22Rv1 (cell line): ENCODE data around the gene TMPRSS6.
A peak's percentile ranks its signal among the peaks of the same experiment; 100 is the strongest.
"Not testable (repeated sequence)": the region's sequence is repeated elsewhere in the genome, so short reads cannot be mapped to it uniquely, and the experiment has no call there.

Source experiments
- H3K27ac ChIP-seq: fragments of 450-650 bp; 2 replicates; pipeline ENCODE4 v1.5.1; 2017
- ZFX ChIP-seq: fragments of 450-650 bp; IDR thresholded peaks from 2 replicates; pipeline ENCODE4 v1.6.1; 2017; ENCODE audit warnings: antibody characterized with exemption, borderline replicate concordance
- TF ChIP-seq, protein P1 (sequence below): fragments of 450-650 bp; IDR thresholded peaks from 2 replicates; pipeline ENCODE4 v1.5.1; 2017; ENCODE audit warnings: mild to moderate bottlenecking

The TMPRSS6 gene

DNA sequence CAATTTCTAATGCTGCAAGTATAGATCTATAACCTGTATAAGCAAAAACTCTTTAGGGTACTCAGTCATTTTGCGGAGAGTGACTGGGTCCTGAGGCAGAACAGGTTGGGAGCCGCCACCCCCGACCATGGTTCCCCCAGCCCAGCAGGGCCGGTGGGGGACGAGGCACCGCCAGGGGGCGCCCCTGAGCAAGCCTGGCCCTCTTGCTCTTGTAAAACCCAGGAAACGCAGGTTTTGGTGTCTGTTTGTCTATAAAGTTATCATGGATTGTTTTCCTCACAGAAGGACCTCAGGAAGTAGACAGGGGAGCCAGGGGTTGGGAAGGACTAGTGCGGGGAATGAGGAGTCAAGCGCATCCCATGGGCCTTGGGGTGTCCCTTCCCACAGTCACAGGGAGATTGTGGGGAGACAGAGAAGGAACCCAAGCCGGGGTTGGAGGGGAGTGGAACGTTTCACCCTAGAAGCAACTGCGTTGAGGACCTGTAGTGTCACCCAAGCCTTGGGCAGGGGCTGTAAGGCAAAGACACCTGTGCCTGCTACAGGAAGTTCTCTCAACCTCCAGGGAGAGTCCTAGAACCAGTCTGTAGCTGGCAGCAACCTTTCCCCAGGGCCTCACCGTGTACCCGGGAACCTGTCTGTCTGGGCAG, 31.6 kb downstream of the TMPRSS6 start:
- no peak overlapping the region for H3K27ac ChIP-seq
- TF ChIP-seq, protein P1, sequence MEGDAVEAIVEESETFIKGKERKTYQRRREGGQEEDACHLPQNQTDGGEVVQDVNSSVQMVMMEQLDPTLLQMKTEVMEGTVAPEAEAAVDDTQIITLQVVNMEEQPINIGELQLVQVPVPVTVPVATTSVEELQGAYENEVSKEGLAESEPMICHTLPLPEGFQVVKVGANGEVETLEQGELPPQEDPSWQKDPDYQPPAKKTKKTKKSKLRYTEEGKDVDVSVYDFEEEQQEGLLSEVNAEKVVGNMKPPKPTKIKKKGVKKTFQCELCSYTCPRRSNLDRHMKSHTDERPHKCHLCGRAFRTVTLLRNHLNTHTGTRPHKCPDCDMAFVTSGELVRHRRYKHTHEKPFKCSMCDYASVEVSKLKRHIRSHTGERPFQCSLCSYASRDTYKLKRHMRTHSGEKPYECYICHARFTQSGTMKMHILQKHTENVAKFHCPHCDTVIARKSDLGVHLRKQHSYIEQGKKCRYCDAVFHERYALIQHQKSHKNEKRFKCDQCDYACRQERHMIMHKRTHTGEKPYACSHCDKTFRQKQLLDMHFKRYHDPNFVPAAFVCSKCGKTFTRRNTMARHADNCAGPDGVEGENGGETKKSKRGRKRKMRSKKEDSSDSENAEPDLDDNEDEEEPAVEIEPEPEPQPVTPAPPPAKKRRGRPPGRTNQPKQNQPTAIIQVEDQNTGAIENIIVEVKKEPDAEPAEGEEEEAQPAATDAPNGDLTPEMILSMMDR = peak; percentile 99
- TF ChIP-seq ZFX = no peak

DNA sequence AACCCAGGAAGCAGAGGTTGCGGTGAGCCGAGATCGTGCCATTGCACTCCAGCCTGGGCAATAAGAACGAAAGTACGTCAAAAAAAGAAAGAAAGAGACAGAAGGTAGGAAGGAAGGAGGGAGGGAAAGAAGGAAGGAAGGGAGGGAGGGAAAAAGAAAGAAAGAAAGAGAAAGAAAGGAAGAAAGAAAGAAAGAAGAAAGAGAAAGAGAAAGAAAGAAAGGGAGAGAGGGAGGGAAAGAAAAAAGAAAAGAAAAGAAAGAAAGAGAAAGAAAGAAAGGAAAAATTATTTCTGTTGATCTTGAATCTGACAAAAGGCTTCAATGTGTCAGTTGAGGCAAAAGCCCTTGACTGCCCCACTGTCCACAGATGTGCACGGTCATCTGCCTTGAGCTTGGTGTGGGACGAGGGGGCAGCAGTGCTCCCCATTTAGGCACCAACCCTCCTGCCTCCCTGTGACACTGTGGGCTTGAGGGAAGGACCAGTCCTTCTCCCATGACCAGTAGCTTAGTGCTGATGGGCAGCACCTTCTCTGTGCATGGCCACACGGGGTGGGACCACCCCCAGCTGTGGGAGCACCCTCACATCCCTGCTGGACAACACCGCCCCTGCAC, 33.6 kb downstream of the TMPRSS6 start:
- no peak overlapping the region for H3K27ac ChIP-seq
- no peak for TF ChIP-seq ZFX
- TF ChIP-seq, protein P1 = no peak

DNA sequence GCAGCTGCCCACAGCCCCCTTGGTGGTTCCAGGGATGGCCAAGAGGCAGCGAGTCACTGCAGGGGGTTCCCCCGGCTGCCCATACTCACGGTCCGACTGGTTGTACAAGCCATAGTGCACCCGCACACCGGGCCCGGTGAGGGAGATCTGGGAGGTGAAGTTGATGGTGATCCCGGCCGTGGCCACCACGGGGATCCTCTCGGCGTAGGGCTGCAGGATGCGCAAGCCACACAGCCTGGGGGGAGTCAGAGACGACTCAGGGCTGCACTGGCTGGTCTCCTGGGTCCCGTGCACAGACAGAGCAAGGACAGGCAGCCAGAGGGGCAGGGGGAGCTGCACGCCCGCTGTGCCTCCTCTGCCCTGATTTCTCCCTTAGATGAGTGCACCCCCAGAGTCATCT, 34.5 kb downstream of the TMPRSS6 start:
- no peak overlapping the region for H3K27ac ChIP-seq
- TF ChIP-seq, protein P1 = no peak
- TF ChIP-seq ZFX = no peak

DNA sequence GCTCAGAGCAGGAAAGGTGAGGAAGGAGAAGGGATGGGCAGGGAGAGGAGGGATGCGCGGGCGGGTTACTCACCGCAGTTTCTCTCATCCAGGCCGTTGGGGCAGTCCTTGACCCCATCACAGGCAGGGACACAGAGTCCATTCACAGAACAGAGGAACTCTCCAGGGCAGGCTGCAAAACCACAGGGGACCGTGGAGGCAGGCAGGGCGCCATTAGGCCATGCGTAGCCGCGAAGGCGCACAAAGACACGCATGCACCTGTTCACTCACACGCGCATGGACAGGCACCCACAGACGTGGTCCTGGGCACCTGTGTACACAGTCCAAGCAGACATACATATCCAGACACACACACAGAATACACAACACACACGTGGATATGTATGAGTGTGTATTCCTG, 35.0 kb downstream of the TMPRSS6 start:
- H3K27ac ChIP-seq = no peak overlapping the region
- TF ChIP-seq ZFX = no peak
- TF ChIP-seq, protein P1 = no peak

DNA sequence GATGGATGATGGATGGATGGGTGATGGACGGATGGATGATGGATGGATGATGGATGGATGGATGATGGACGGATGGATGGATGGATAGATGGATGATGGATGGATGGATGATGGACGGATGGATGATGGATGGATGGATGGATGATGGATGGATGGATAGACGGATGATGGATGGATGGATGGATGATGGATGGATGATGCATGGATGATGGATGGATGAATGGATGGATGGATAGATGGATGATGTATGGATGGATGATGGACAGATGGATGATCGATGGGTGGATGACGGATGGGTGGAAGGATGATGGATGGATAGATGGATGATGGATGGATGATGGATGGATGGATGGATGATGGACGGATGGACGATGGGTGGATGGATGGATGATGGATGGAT, 36.8 kb downstream of the TMPRSS6 start:
- H3K27ac ChIP-seq = no peak overlapping the region
- TF ChIP-seq ZFX = no peak
- TF ChIP-seq, protein P1 = no peak

DNA sequence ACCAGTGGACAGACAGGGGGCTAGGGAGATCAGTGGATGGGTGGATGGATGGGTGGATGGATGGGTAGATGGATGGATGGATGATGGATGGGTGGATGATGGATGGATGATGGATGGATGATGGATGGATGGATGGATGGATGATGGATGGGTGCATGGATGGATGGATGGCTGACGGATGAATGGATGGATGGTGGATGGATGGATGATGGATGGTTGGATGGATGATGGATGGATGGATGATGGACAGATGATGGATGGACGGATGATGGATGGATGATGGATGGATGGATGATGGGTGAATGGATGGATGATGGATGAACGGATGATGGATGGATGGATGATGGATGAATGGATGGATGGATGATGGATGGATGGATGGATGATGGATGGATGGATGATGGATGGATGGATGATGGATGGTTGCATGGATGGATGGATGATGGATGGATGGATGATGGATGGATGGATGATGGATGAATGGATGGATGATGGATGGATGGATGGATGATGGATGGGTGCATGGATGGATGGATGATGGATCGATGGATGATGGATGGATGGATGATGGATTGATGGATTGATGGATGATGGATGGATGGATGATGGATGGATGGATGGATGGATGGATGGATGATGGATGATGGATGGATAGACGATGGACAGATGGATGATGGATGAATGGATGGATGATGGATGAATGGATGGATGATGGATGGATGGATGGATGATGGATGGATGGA, 37.5 kb downstream of the TMPRSS6 start:
- not testable (repeated sequence) for H3K27ac ChIP-seq

DNA sequence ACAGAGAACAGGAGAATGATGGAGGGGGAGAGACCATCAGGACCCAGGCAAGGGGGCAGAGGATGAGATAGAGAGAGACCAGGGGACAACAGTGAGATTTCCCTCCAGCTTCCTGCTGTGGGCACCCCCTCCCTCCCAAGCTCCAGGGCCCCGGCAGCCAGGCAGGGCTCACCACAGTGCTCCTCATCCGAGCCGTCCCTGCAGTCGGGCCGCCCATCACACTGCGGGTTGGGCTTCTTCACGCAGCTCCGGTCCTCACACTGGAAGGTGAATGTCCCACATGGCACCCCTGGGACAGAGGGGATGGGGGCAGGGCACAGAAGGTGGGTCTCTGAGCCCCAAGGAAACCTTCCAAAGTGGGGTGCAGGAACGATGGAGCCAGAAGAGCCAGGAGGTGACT, 38.8 kb downstream of the TMPRSS6 start:
- no peak overlapping the region for H3K27ac ChIP-seq
- TF ChIP-seq, protein P1 = no peak
- TF ChIP-seq ZFX = no peak
